ENCODE measurements around the gene RNU1-2. TPM values are rescaled to one million over a fixed set of nuclear protein-coding genes. Genes with fewer than 3 reads are reported as not detected.
"Not testable (repeated sequence)": the region's sequence is repeated elsewhere in the genome, so short reads cannot be mapped to it uniquely, and the experiment has no call there.

RNU1-2 gene
- total and polyA plus RNA-seq, 7 experiments from 2014 or later, result 2,341 to 4,458 (median 3,337) TPM; not detected in 2

- H3K36me3 Mint-ChIP-seq; CTCF ChIA-PET; H3K9me3 Mint-ChIP-seq; DNase-seq; POLR2A ChIA-PET; H3K36me3 ChIP-seq (ENCODE audit: control insufficient read depth in 2 of 3, insufficient read depth in 3 of 3, low read length in 3 of 3); H3K27me3 Mint-ChIP-seq; ATAC-seq; H3K27me3 ChIP-seq (ENCODE audit: control insufficient read depth in 2 of 2, insufficient read depth in 2 of 2, low read length in 2 of 2); H3K9me3 ChIP-seq (ENCODE audit: control insufficient read depth in 2 of 3, low read length in 3 of 3); H3K4me3 ChIP-seq (ENCODE audit: low read length); H3K27ac ChIP-seq (ENCODE audit: low read depth, low read length): not testable (repeated sequence)
- intact Hi-C loops (cut with micrococcal nuclease), result loop anchor here in 1 of 2 donors (10.0 kb wide), 2 partner anchors 1067 to 1377 kb away; partner anchors contain the start of genes CASP9 and DNAJC16
- H3K4me1 Mint-ChIP-seq, result peaks cover 35 to 56% (median 49%) of the 10 kb centered on the region in 7 donors
- H3K4me3 Mint-ChIP-seq, result peak overlapping the region in 4 of 10 donors; percentile 4 to 71 (median 20)
- H3K4me1 ChIP-seq (ENCODE audit: control insufficient read depth in 2 of 2, insufficient read depth in 2 of 2, low read length in 2 of 2), result peaks cover 17 to 33% of the 10 kb centered on the region in 2 donors
- H3K27ac Mint-ChIP-seq, result peak overlapping the region in 3 of 9 donors; percentile 63 to 79 (median 64)
Observed at GRCh38 chr1:16901371-16901770, 5.6 kb downstream of the RNU1-2 start.

GRCh38 chr1:16903054-16903453 lies 7.3 kb downstream of the RNU1-2 start:
- no peaks in the 10 kb centered on the region for H3K27me3 ChIP-seq (ENCODE audit: control insufficient read depth in 2 of 2, insufficient read depth in 2 of 2, low read length in 2 of 2)
- CTCF ChIA-PET, result no interaction called here
- intact Hi-C loops (cut with micrococcal nuclease), result loop anchor here in 1 of 2 donors (10.0 kb wide), 2 partner anchors 1068 to 1378 kb away; partner anchors contain the start of genes CASP9 and DNAJC16
- Mint-ChIP-seq H3K9me3 (peaks cover 0 to 11% (median 0%) of the 10 kb centered on the region in 11 donors), H3K4me1 (peaks cover 27 to 52% (median 39%) of the 10 kb centered on the region in 7 donors), H3K27ac (no peak overlapping the region), H3K4me3 (peak overlapping the region in 1 of 10 donors; percentile 67), H3K27me3 (peaks cover 0 to 2% (median 0%) of the 10 kb centered on the region in 5 donors), H3K36me3 (peaks cover 0 to 13% (median 5%) of the 10 kb centered on the region in 5 donors)
- no peaks in the 10 kb centered on the region for H3K9me3 ChIP-seq (ENCODE audit: control insufficient read depth in 2 of 3, low read length in 3 of 3)
- H3K4me1 ChIP-seq (ENCODE audit: control insufficient read depth in 2 of 2, insufficient read depth in 2 of 2, low read length in 2 of 2), result peaks cover 11 to 25% of the 10 kb centered on the region in 2 donors
- no peak for DNase-seq
- H3K4me3 ChIP-seq (ENCODE audit: low read length), result no peak overlapping the region
- POLR2A ChIA-PET, result interaction anchor here (0.7 to 4.8 kb wide), 5 partner anchors 10 to 290 kb away, joined by 3 to 72 read pairs (median 15); no protein-coding TSS in a partner anchor
- no peak for ATAC-seq
- peak overlapping the region; percentile 98 for H3K27ac ChIP-seq (ENCODE audit: low read depth, low read length)
- no peaks in the 10 kb centered on the region for H3K36me3 ChIP-seq (ENCODE audit: control insufficient read depth in 2 of 3, insufficient read depth in 3 of 3, low read length in 3 of 3)

- Mint-ChIP-seq H3K36me3 (peaks cover 0 to 13% (median 5%) of the 10 kb centered on the region in 5 donors), H3K27me3 (no peaks in the 10 kb centered on the region), H3K4me1 (peaks cover 26 to 51% (median 37%) of the 10 kb centered on the region in 7 donors), H3K27ac (no peak overlapping the region), H3K9me3 (peaks cover 0 to 11% (median 0%) of the 10 kb centered on the region in 11 donors), H3K4me3 (peak overlapping the region in 1 of 10 donors; percentile 67)
- ATAC-seq (no peak), DNase-seq (no peak)
- Histone ChIP-seq H3K9me3 (ENCODE audit: control insufficient read depth in 2 of 3, low read length in 3 of 3) (no peaks in the 10 kb centered on the region), H3K4me1 (ENCODE audit: control insufficient read depth in 2 of 2, insufficient read depth in 2 of 2, low read length in 2 of 2) (peaks cover 11 to 25% of the 10 kb centered on the region in 2 donors), H3K4me3 (ENCODE audit: low read length) (peak overlapping the region; percentile 69), H3K27ac (ENCODE audit: low read depth, low read length) (peak overlapping the region; percentile 98), H3K27me3 (ENCODE audit: control insufficient read depth in 2 of 2, insufficient read depth in 2 of 2, low read length in 2 of 2) (no peaks in the 10 kb centered on the region), H3K36me3 (ENCODE audit: control insufficient read depth in 2 of 3, insufficient read depth in 3 of 3, low read length in 3 of 3) (no peaks in the 10 kb centered on the region)
- intact Hi-C loops (cut with micrococcal nuclease), result loop anchor here in 1 of 2 donors (10.0 kb wide), 2 partner anchors 1069 to 1379 kb away; partner anchors contain the start of genes CASP9 and DNAJC16
- CTCF ChIA-PET, result interaction anchor here (0.6 to 0.9 kb wide), 2 partner anchors 196 to 560 kb away, joined by 3 to 7 read pairs; no protein-coding TSS in a partner anchor
- POLR2A ChIA-PET, result interaction anchor here (0.6 to 4.8 kb wide), 9 partner anchors 10 to 461 kb away, joined by 3 to 72 read pairs (median 5); partner anchors contain the start of gene RNU1-1
Observed at GRCh38 chr1:16903458-16903796, 7.6 kb downstream of the RNU1-2 start.

GRCh38 chr1:16904560-16905109 lies 8.9 kb downstream of the RNU1-2 start:
- H3K27me3 Mint-ChIP-seq, result peaks cover 0 to 4% (median 0%) of the 10 kb centered on the region in 5 donors
- H3K4me3 Mint-ChIP-seq, result no peak overlapping the region
- peak; percentile 97 to 100 (median 99) for DNase-seq
- peaks cover 0 to 13% (median 5%) of the 10 kb centered on the region in 5 donors for H3K36me3 Mint-ChIP-seq
- peaks cover 0 to 11% (median 0%) of the 10 kb centered on the region in 11 donors for H3K9me3 Mint-ChIP-seq
- ChIA-PET POLR2A (interaction anchor here (0.6 to 4.8 kb wide), 27 partner anchors 8 to 1071 kb away, joined by 3 to 72 read pairs (median 6); partner anchors contain the start of genes CROCC, FBXO42, RNU1-1 and RNU1-2), CTCF (interaction anchor here (0.7 to 1.7 kb wide), 4 partner anchors 8 to 203 kb away, joined by 3 read pairs; no protein-coding TSS in a partner anchor)
- no peaks in the 10 kb centered on the region for H3K9me3 ChIP-seq (ENCODE audit: control insufficient read depth in 2 of 3, low read length in 3 of 3)
- H3K27ac ChIP-seq (ENCODE audit: low read depth, low read length), result peak overlapping the region; percentile 98
- peaks cover 11 to 25% of the 10 kb centered on the region in 2 donors for H3K4me1 ChIP-seq (ENCODE audit: control insufficient read depth in 2 of 2, insufficient read depth in 2 of 2, low read length in 2 of 2)
- peak overlapping the region; percentile 69 for H3K4me3 ChIP-seq (ENCODE audit: low read length)
- no peaks in the 10 kb centered on the region for H3K36me3 ChIP-seq (ENCODE audit: control insufficient read depth in 2 of 3, insufficient read depth in 3 of 3, low read length in 3 of 3)
- no peaks in the 10 kb centered on the region for H3K27me3 ChIP-seq (ENCODE audit: control insufficient read depth in 2 of 2, insufficient read depth in 2 of 2, low read length in 2 of 2)
- H3K4me1 Mint-ChIP-seq, result peaks cover 26 to 51% (median 38%) of the 10 kb centered on the region in 7 donors
- no peak overlapping the region for H3K27ac Mint-ChIP-seq
- peak; percentile 95 for ATAC-seq
- intact Hi-C loops (cut with micrococcal nuclease), result loop anchor here (1.0 to 10.0 kb wide), 9 partner anchors 8 to 1380 kb away; partner anchors contain the start of genes SDHB (in 2 of the 2), SZRD1 (in 2 of the 2), CASP9 (in 1 of the 2) and DNAJC16 (in 1 of the 2)

GRCh38 chr1:16905110-16905867 lies 9.5 kb downstream of the RNU1-2 start:
- Mint-ChIP-seq H3K9me3 (peaks cover 0 to 11% (median 0%) of the 10 kb centered on the region in 11 donors), H3K36me3 (peaks cover 0 to 13% (median 5%) of the 10 kb centered on the region in 5 donors), H3K27me3 (peaks cover 0 to 5% (median 0%) of the 10 kb centered on the region in 5 donors), H3K4me3 (no peak overlapping the region), H3K27ac (no peak overlapping the region), H3K4me1 (peaks cover 28 to 56% (median 44%) of the 10 kb centered on the region in 7 donors)
- Histone ChIP-seq H3K4me1 (ENCODE audit: control insufficient read depth in 2 of 2, insufficient read depth in 2 of 2, low read length in 2 of 2) (peaks cover 11 to 25% of the 10 kb centered on the region in 2 donors), H3K4me3 (ENCODE audit: low read length) (peak overlapping the region; percentile 69), H3K9me3 (ENCODE audit: control insufficient read depth in 2 of 3, low read length in 3 of 3) (no peaks in the 10 kb centered on the region), H3K27ac (ENCODE audit: low read depth, low read length) (peak overlapping the region; percentile 98), H3K36me3 (ENCODE audit: control insufficient read depth in 2 of 3, insufficient read depth in 3 of 3, low read length in 3 of 3) (no peaks in the 10 kb centered on the region), H3K27me3 (ENCODE audit: control insufficient read depth in 2 of 2, insufficient read depth in 2 of 2, low read length in 2 of 2) (no peaks in the 10 kb centered on the region)
- CTCF ChIA-PET, result interaction anchor here (0.7 to 1.7 kb wide), 3 partner anchors 9 to 57 kb away, joined by 3 to 4 read pairs (median 3); no protein-coding TSS in a partner anchor
- intact Hi-C loops (cut with micrococcal nuclease), result loop anchor here (1.0 to 10.0 kb wide), 7 partner anchors 8 to 1380 kb away; partner anchors contain the start of genes SDHB (in 2 of the 2), CASP9 (in 1 of the 2) and DNAJC16 (in 1 of the 2)
- ATAC-seq (peak; percentile 88), DNase-seq (peak in 6 of 9 donors; percentile 29 to 62 (median 44))
- POLR2A ChIA-PET, result interaction anchor here (0.6 to 4.8 kb wide), 29 partner anchors 8 to 1071 kb away, joined by 3 to 72 read pairs (median 5); partner anchors contain the start of genes CROCC, FBXO42, RNU1-1 and RNU1-2

All from naive thymus-derived CD4-positive, alpha-beta T cell (primary cell).